HEK293 (cell line): ENCODE results near the gene EFEMP1.

ENCODE experiments used
- CTCF ChIA-PET: fragments of 350-600 bp; formaldehyde crosslinking; extraction: SDS; loops from one replicate; lab custom pipeline; 2021; ENCODE audit warnings: antibody characterized with exemption; lab: Yijun Ruan, JAX
- POLR2A ChIA-PET: fragments of 300-600 bp; formaldehyde crosslinking; extraction: SDS; loops from one replicate; lab custom pipeline; 2020; ENCODE audit warnings: antibody characterized with exemption, inconsistent platforms; lab: Yijun Ruan, JAX
- H3K27ac ChIP-seq: fragments of 200-500 bp; sonication (Bioruptor generic); 2 replicates; pipeline ENCODE4 v1.5.1; 2014; ENCODE audit warnings: low read depth, low read length, control low read depth, inconsistent platforms; ENCODE audit errors: extremely low read depth
- H3K36me3 ChIP-seq, 2 experiments: fragments of 200-500 bp in 1 of 2; sonication (Bioruptor generic) in 1 of 2; 1 replicate in 1 of 2; 2 replicates in 1 of 2; pipeline ENCODE4 v1.5.1; 2014 to 2017; ENCODE audit warnings: inconsistent platforms in 2 of 2, low read length in 2 of 2; ENCODE audit not compliant: control insufficient read depth in 2 of 2, insufficient read depth in 1 of 2
- H3K4me1 ChIP-seq: fragments of 200-500 bp; sonication (Bioruptor generic); 2 replicates; pipeline ENCODE4 v1.5.1; 2014; ENCODE audit warnings: mild to moderate bottlenecking, low read length, inconsistent platforms; ENCODE audit not compliant: control insufficient read depth, insufficient read depth
- H3K4me3 ChIP-seq: 2 replicates; pipeline ENCODE4 v1.5.1; 2011; ENCODE audit warnings: low read depth, mild to moderate bottlenecking, control low read depth, low read length, moderate library complexity
- H3K9me3 ChIP-seq: fragments of 200-500 bp; sonication (Bioruptor generic); 2 replicates; pipeline ENCODE4 v1.5.1; 2014; ENCODE audit warnings: low read depth, low read length, inconsistent platforms; ENCODE audit not compliant: control insufficient read depth, insufficient read depth
- BCL11A ChIP-seq: fragments of 450-650 bp; formaldehyde crosslinking; IDR thresholded peaks from 2 replicates; pipeline ENCODE4 v1.5.1; 2016; ENCODE audit warnings: low read depth, missing biosample characterization, missing genetic modification characterization
- HIC1 ChIP-seq: fragments of 450-650 bp; formaldehyde crosslinking; IDR thresholded peaks from 2 replicates; pipeline ENCODE4 v1.5.1; 2016; ENCODE audit warnings: missing biosample characterization, missing genetic modification characterization
- KLF17 ChIP-seq: fragments of 450-650 bp; formaldehyde crosslinking; IDR thresholded peaks from 2 replicates; pipeline ENCODE4 v1.5.1; 2016; ENCODE audit warnings: missing biosample characterization, missing genetic modification characterization
- KLF7 ChIP-seq: fragments of 450-650 bp; formaldehyde crosslinking; IDR thresholded peaks from 2 replicates; pipeline ENCODE4 v1.5.1; 2016; ENCODE audit warnings: missing biosample characterization, missing genetic modification characterization, borderline replicate concordance
- MZF1 ChIP-seq: fragments of 450-650 bp; formaldehyde crosslinking; IDR thresholded peaks from 2 replicates; pipeline ENCODE4 v1.5.1; 2017; ENCODE audit warnings: missing biosample characterization, missing genetic modification characterization, borderline replicate concordance
- PRDM6 ChIP-seq: fragments of 450-650 bp; formaldehyde crosslinking; IDR thresholded peaks from 2 replicates; pipeline ENCODE4 v1.5.1; 2017; ENCODE audit warnings: missing biosample characterization, missing genetic modification characterization
- ZBTB48 ChIP-seq: fragments of 450-650 bp; formaldehyde crosslinking; IDR thresholded peaks from 2 replicates; pipeline ENCODE4 v1.5.1; 2016; ENCODE audit warnings: missing biosample characterization, missing genetic modification characterization
- ZNF155 ChIP-seq: fragments of 450-650 bp; formaldehyde crosslinking; IDR thresholded peaks from 2 replicates; pipeline ENCODE4 v1.5.1; 2016; ENCODE audit warnings: missing biosample characterization, missing genetic modification characterization
- ZNF274 ChIP-seq, 2 experiments: fragments of 200-500 bp in 1 of 2; fragments of 450-650 bp in 1 of 2; sonication (Bioruptor generic) in 1 of 2; formaldehyde crosslinking in 1 of 2; IDR thresholded peaks; 2 replicates each; pipeline versions ENCODE4 v1.5.1 to v1.6.1; 2014 to 2016; ENCODE audit warnings: borderline replicate concordance in 1 of 2, inconsistent platforms in 1 of 2, low read length in 1 of 2, missing biosample characterization in 1 of 2, missing genetic modification characterization in 1 of 2
- ZNF292 ChIP-seq: fragments of 450-650 bp; formaldehyde crosslinking; IDR thresholded peaks from 2 replicates; pipeline ENCODE4 v1.5.1; 2016; ENCODE audit warnings: low read depth, missing biosample characterization, missing genetic modification characterization, borderline replicate concordance
- ZNF580 ChIP-seq: fragments of 450-650 bp; formaldehyde crosslinking; IDR thresholded peaks from 2 replicates; pipeline ENCODE4 v1.5.1; 2016; ENCODE audit warnings: missing biosample characterization, missing genetic modification characterization
- ZNF660 ChIP-seq: fragments of 450-650 bp; IDR thresholded peaks from 2 replicates; pipeline ENCODE4 v1.5.1; 2018; ENCODE audit warnings: missing biosample characterization, mild to moderate bottlenecking, missing genetic modification characterization
- ZNF670 ChIP-seq: fragments of 450-650 bp; formaldehyde crosslinking; IDR thresholded peaks from 2 replicates; pipeline ENCODE4 v1.5.1; 2016; ENCODE audit warnings: missing biosample characterization, missing genetic modification characterization, low read depth
- ZNF704 ChIP-seq: fragments of 450-650 bp; formaldehyde crosslinking; IDR thresholded peaks from 2 replicates; pipeline ENCODE4 v1.5.1; 2016; ENCODE audit warnings: missing biosample characterization, missing genetic modification characterization
- ZNF777 ChIP-seq: fragments of 450-650 bp; formaldehyde crosslinking; IDR thresholded peaks from 2 replicates; pipeline ENCODE4 v1.5.1; 2017; ENCODE audit warnings: missing biosample characterization, missing genetic modification characterization, borderline replicate concordance
- ZSCAN5A ChIP-seq: fragments of 450-650 bp; formaldehyde crosslinking; IDR thresholded peaks from 2 replicates; pipeline ENCODE4 v1.5.1; 2016; ENCODE audit warnings: missing biosample characterization, missing genetic modification characterization

Gene EFEMP1

GRCh38 chr2:55957142-55957541 lies 33.6 kb upstream of the EFEMP1 start:
- ChIA-PET CTCF (interaction anchor here (0.9 to 1.6 kb wide), 2 partner anchors 72 to 186 kb away, joined by 4 to 5 read pairs; no protein-coding TSS in a partner anchor), POLR2A (no interaction called here)
- Histone ChIP-seq H3K9me3 (no peaks in the 10 kb centered on the region), H3K36me3 (no peaks in the 10 kb centered on the region), H3K4me3 (no peak overlapping the region), H3K27ac (no peak overlapping the region), H3K4me1 (peaks cover 7% of the 10 kb centered on the region; the same call in 1 of the 2 replicates)
- TF ChIP-seq KLF17 (no peak), ZNF155 (no peak), MZF1 (tag by site-specific recombination) (no peak), ZBTB48 (no peak), ZNF292 (tag by site-specific recombination) (no peak), ZSCAN5A (tag by site-specific recombination) (no peak), ZNF670 (tag by site-specific recombination) (no peak), ZNF580 (tag by site-specific recombination) (no peak), ZNF274 (IDR thresholded peaks at IDR 0.05; ENCODE audit: low read length) (no peak), ZNF274 (tag by site-specific recombination; IDR thresholded peaks at IDR 0.05; ENCODE audit: borderline replicate concordance) (no peak), ZNF704 (tag by site-specific recombination) (no peak), ZNF660 (tag by site-specific recombination) (no peak), KLF7 (no peak), ZNF777 (tag by site-specific recombination) (no peak), BCL11A (tag by site-specific recombination) (no peak)

- Histone ChIP-seq H3K9me3 (no peaks in the 10 kb centered on the region), H3K27ac (no peak overlapping the region), H3K4me1 (peaks cover 8% of the 10 kb centered on the region; the same call in 1 of the 2 replicates), H3K4me3 (no peak overlapping the region), H3K36me3 (no peaks in the 10 kb centered on the region)
- ChIA-PET CTCF (interaction anchor here (0.6 to 1.0 kb wide), 3 partner anchors 10 to 238 kb away, joined by 3 to 4 read pairs (median 3); no protein-coding TSS in a partner anchor), POLR2A (no interaction called here)
- TF ChIP-seq PRDM6 (tag by site-specific recombination): peak; percentile 10; the same call in 1 of the 2 replicates
- no peak for TF ChIP-seq HIC1 (tag by site-specific recombination)
These were observed 30.9 kb upstream of the EFEMP1 start for GRCh38 chr2:55954306-55955035.
